Fibroblast of the aortic adventitia (primary cell): ENCODE data around the gene SYN1. TPM values are rescaled to one million over a fixed set of nuclear protein-coding genes. Genes with fewer than 3 reads are reported as not detected.

Experiments used
- DNase-seq: peaks from one replicate; pipeline ENCODE4 v3.0.0-alpha.2; 2010; ENCODE audit warnings: low read depth
- H3K4me3 ChIP-seq: 2 replicates; pipeline ENCODE4 v1.5.1; 2011; ENCODE audit warnings: low read depth, mild to moderate bottlenecking, control low read depth, low read length, moderate library complexity
- CTCF ChIP-seq: IDR thresholded peaks from 2 replicates; pipeline ENCODE4 v1.5.1; 2011; ENCODE audit warnings: mild to moderate bottlenecking, low read length, control low read depth, inconsistent platforms; ENCODE audit not compliant: insufficient read depth
- total RNA-seq: library from RNA; depleted of rRNA; stranded (reverse); fragments of >200 nt; gene quantifications from 2 replicates; pipeline ENCODE4 v1.2.3, GENCODE V29; 2012; ENCODE audit warnings: low replicate concordance

The SYN1 gene
- total RNA-seq, 1 donor: 0.09 TPM

- no peak for TF ChIP-seq CTCF
- no peak for DNase-seq
- no peak overlapping the region for H3K4me3 ChIP-seq
Measured at GRCh38 chrX:47587091-47587891, 32.4 kb downstream of the SYN1 start.

GRCh38 chrX:47586043-47586787, 33.4 kb downstream of the SYN1 start:
- TF ChIP-seq CTCF: no peak
- no peak overlapping the region for H3K4me3 ChIP-seq
- DNase-seq: no peak

GRCh38 chrX:47585273-47585672, 34.4 kb downstream of the SYN1 start:
- peak overlapping the region; percentile 28 for H3K4me3 ChIP-seq
- no peak for DNase-seq
- no peak for TF ChIP-seq CTCF

GRCh38 chrX:47584714-47585113, 34.9 kb downstream of the SYN1 start:
- peak overlapping the region; percentile 82 for H3K4me3 ChIP-seq
- DNase-seq: no peak
- no peak for TF ChIP-seq CTCF

- peak overlapping the region; percentile 82 for H3K4me3 ChIP-seq
- DNase-seq: no peak
- no peak for TF ChIP-seq CTCF
Measured at GRCh38 chrX:47583240-47583861, 36.3 kb downstream of the SYN1 start.

GRCh38 chrX:47581731-47582647, 37.7 kb downstream of the SYN1 start, which contains the start of gene TIMP1:
TIMP1 (plus strand) TSS chrX:47582436; CDS start chrX:47583416, 980 bp downstream.
- peak; percentile 89 for DNase-seq
- peak within 1 kb of the TSS; percentile 82 for H3K4me3 ChIP-seq
- no peak for TF ChIP-seq CTCF
